Measurements from ENCODE around the gene GPR101.

GPR101 gene

GRCh38 chrX:137062915-137063617, 29.3 kb upstream of the GPR101 start:
- Histone ChIP-seq H3K18ac (ENCODE audit: low read length) (no peak overlapping the region), H2BK120ac (ENCODE audit: low read depth, low read length) (no peak overlapping the region), H3K36me3 (ENCODE audit: control insufficient read depth, insufficient read depth, low read length) (no peaks in the 10 kb centered on the region), H3K27ac (ENCODE audit: low read depth, low read length) (no peak overlapping the region), H3K4me1 (ENCODE audit: control insufficient read depth, low read depth, low read length) (no peaks in the 10 kb centered on the region), H3K4ac (ENCODE audit: low read depth, low read length) (no peak overlapping the region), H3K23ac (ENCODE audit: low read length) (no peak overlapping the region), H4K5ac (ENCODE audit: low read length) (no peak overlapping the region), H3K4me3 (ENCODE audit: low read length) (no peak overlapping the region), H2AK5ac (ENCODE audit: low read length) (no peak overlapping the region), H3K79me2 (ENCODE audit: control insufficient read depth, insufficient read depth, low read length) (no peaks in the 10 kb centered on the region), H2BK15ac (replicated peaks; ENCODE audit: low read depth) (no peak overlapping the region), H3K79me1 (ENCODE audit: low read length) (no peaks in the 10 kb centered on the region), H3K56ac (ENCODE audit: low read length) (no peak overlapping the region), H3K9ac (ENCODE audit: low read length) (no peak overlapping the region), H4K8ac (ENCODE audit: low read depth, low read length) (no peak overlapping the region), H3K4me2 (ENCODE audit: low read length) (no peak overlapping the region), H2BK5ac (ENCODE audit: low read length) (no peak overlapping the region), H3K27me3 (ENCODE audit: insufficient read depth, low read length, poor library complexity) (no peaks in the 10 kb centered on the region)
- no CpG with 5 or more reads among the region's 4 CpGs for WGBS (ENCODE audit: extremely low coverage, insufficient coverage, low lambda C conversion rate)
- DNase-seq: no peak

- H3K9ac ChIP-seq (ENCODE audit: low read length): no peak overlapping the region
- H3K18ac ChIP-seq (ENCODE audit: low read length): no peak overlapping the region
- no peak overlapping the region for H3K27ac ChIP-seq (ENCODE audit: low read depth, low read length)
- H3K27me3 ChIP-seq (ENCODE audit: insufficient read depth, low read length, poor library complexity): peaks cover 3% of the 10 kb centered on the region
- H3K4me3 ChIP-seq (ENCODE audit: low read length): no peak overlapping the region
- no peaks in the 10 kb centered on the region for H3K36me3 ChIP-seq (ENCODE audit: control insufficient read depth, insufficient read depth, low read length)
- no peak overlapping the region for H3K56ac ChIP-seq (ENCODE audit: low read length)
- no peak overlapping the region for H4K8ac ChIP-seq (ENCODE audit: low read depth, low read length)
- WGBS (ENCODE audit: extremely low coverage, insufficient coverage, low lambda C conversion rate): no CpG with 5 or more reads among the region's 2 CpGs
- no peak overlapping the region for H3K4ac ChIP-seq (ENCODE audit: low read depth, low read length)
- no peak overlapping the region for H3K4me2 ChIP-seq (ENCODE audit: low read length)
- H2AK5ac ChIP-seq (ENCODE audit: low read length): no peak overlapping the region
- DNase-seq: no peak
- H4K5ac ChIP-seq (ENCODE audit: low read length): no peak overlapping the region
- H3K79me1 ChIP-seq (ENCODE audit: low read length): no peaks in the 10 kb centered on the region
- no peaks in the 10 kb centered on the region for H3K4me1 ChIP-seq (ENCODE audit: control insufficient read depth, low read depth, low read length)
- H3K79me2 ChIP-seq (ENCODE audit: control insufficient read depth, insufficient read depth, low read length): no peaks in the 10 kb centered on the region
- H2BK120ac ChIP-seq (ENCODE audit: low read depth, low read length): no peak overlapping the region
- H2BK15ac ChIP-seq (replicated peaks; ENCODE audit: low read depth): no peak overlapping the region
- no peak overlapping the region for H2BK5ac ChIP-seq (ENCODE audit: low read length)
- no peak overlapping the region for H3K23ac ChIP-seq (ENCODE audit: low read length)
These were observed 24.7 kb upstream of the GPR101 start for GRCh38 chrX:137058339-137059127.

DNA sequence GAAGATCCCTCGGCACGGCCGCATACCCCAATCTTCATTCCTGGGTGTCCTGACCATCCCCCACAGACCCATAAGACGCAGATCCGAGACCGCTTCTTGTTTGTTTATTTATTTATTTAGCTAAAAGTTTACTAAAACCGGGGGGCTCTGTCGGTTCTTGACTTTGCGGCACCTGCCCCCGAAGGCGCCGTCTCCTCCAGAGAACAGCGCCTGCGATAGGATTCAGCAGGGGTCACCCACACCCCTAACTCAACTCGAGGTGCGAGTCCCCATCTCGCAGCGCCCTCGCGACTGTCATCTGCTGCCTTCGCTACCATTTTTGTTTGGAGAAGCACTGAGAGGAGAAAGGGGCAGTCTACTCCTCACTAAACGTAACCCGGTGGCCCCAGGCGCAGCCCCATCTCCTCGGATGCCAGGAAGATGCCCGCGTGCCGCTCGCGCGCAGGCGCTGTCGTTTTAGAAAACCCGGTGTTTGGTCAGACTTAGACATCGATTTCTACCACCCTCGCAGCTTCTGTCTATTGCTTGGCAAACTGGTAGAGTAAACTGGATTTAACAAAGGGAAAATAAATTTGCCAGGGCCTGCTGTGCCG, 18.9 kb upstream of the GPR101 start:
- Histone ChIP-seq H3K27me3 (ENCODE audit: insufficient read depth, low read length, poor library complexity) (peaks cover 6% of the 10 kb centered on the region), H4K5ac (ENCODE audit: low read length) (no peak overlapping the region), H3K79me1 (ENCODE audit: low read length) (no peaks in the 10 kb centered on the region), H2BK15ac (replicated peaks; ENCODE audit: low read depth) (no peak overlapping the region), H3K9ac (ENCODE audit: low read length) (no peak overlapping the region), H3K23ac (ENCODE audit: low read length) (no peak overlapping the region), H3K27ac (ENCODE audit: low read depth, low read length) (no peak overlapping the region), H2BK120ac (ENCODE audit: low read depth, low read length) (no peak overlapping the region), H2AK5ac (ENCODE audit: low read length) (no peak overlapping the region), H3K4me1 (ENCODE audit: control insufficient read depth, low read depth, low read length) (no peaks in the 10 kb centered on the region), H4K8ac (ENCODE audit: low read depth, low read length) (no peak overlapping the region), H3K36me3 (ENCODE audit: control insufficient read depth, insufficient read depth, low read length) (no peaks in the 10 kb centered on the region), H3K79me2 (ENCODE audit: control insufficient read depth, insufficient read depth, low read length) (no peaks in the 10 kb centered on the region), H3K4me3 (ENCODE audit: low read length) (no peak overlapping the region), H2BK5ac (ENCODE audit: low read length) (no peak overlapping the region), H3K56ac (ENCODE audit: low read length) (no peak overlapping the region), H3K4ac (ENCODE audit: low read depth, low read length) (no peak overlapping the region), H3K18ac (ENCODE audit: low read length) (no peak overlapping the region), H3K4me2 (ENCODE audit: low read length) (peak overlapping the region; percentile 34)
- no peak for DNase-seq
- no CpG with 5 or more reads among the region's 37 CpGs for whole genome bisulfite sequencing (ENCODE audit: extremely low coverage, insufficient coverage, low lambda C conversion rate)

- no peak overlapping the region for H3K4me3 ChIP-seq (ENCODE audit: low read length)
- no CpG with 5 or more reads among the region's 37 CpGs for WGBS (ENCODE audit: extremely low coverage, insufficient coverage, low lambda C conversion rate)
- peaks cover 6% of the 10 kb centered on the region for H3K27me3 ChIP-seq (ENCODE audit: insufficient read depth, low read length, poor library complexity)
- no peak overlapping the region for H3K18ac ChIP-seq (ENCODE audit: low read length)
- no peak overlapping the region for H4K5ac ChIP-seq (ENCODE audit: low read length)
- H3K23ac ChIP-seq (ENCODE audit: low read length): no peak overlapping the region
- H3K9ac ChIP-seq (ENCODE audit: low read length): no peak overlapping the region
- H2BK5ac ChIP-seq (ENCODE audit: low read length): no peak overlapping the region
- H2AK5ac ChIP-seq (ENCODE audit: low read length): no peak overlapping the region
- no peak overlapping the region for H2BK120ac ChIP-seq (ENCODE audit: low read depth, low read length)
- no peaks in the 10 kb centered on the region for H3K36me3 ChIP-seq (ENCODE audit: control insufficient read depth, insufficient read depth, low read length)
- peak; percentile 61 for DNase-seq
- H3K4ac ChIP-seq (ENCODE audit: low read depth, low read length): no peak overlapping the region
- H3K56ac ChIP-seq (ENCODE audit: low read length): no peak overlapping the region
- no peaks in the 10 kb centered on the region for H3K4me1 ChIP-seq (ENCODE audit: control insufficient read depth, low read depth, low read length)
- no peak overlapping the region for H4K8ac ChIP-seq (ENCODE audit: low read depth, low read length)
- no peaks in the 10 kb centered on the region for H3K79me1 ChIP-seq (ENCODE audit: low read length)
- no peak overlapping the region for H2BK15ac ChIP-seq (replicated peaks; ENCODE audit: low read depth)
- peak overlapping the region; percentile 57 for H3K4me2 ChIP-seq (ENCODE audit: low read length)
- H3K79me2 ChIP-seq (ENCODE audit: control insufficient read depth, insufficient read depth, low read length): no peaks in the 10 kb centered on the region
- H3K27ac ChIP-seq (ENCODE audit: low read depth, low read length): no peak overlapping the region
These were observed 18.3 kb upstream of the GPR101 start for GRCh38 chrX:137051978-137052642.

DNA sequence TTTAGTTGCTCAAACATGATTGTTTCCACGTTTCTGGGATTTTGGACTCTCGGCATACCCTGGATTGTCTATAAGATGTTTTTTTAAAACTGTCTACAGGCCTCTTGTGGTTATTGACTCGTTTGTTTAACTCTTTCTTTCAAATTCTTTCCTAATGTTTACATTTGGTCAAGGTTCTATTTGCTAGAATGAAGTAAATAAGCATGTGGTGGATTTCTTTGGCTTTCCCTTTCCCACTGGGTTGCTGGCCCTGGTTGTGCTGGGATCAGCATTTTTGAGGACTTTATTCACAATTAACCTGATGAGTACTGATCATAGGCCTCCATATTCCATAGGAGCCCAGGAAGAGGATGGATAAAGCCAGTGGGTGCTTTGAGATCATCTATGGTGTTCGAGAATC, 11.1 kb upstream of the GPR101 start:
- Histone ChIP-seq H2BK5ac (ENCODE audit: low read length) (no peak overlapping the region), H2AK5ac (ENCODE audit: low read length) (no peak overlapping the region), H2BK15ac (replicated peaks; ENCODE audit: low read depth) (no peak overlapping the region), H4K5ac (ENCODE audit: low read length) (no peak overlapping the region), H3K56ac (ENCODE audit: low read length) (no peak overlapping the region), H3K4me3 (ENCODE audit: low read length) (no peak overlapping the region), H2BK120ac (ENCODE audit: low read depth, low read length) (no peak overlapping the region), H3K23ac (ENCODE audit: low read length) (no peak overlapping the region), H3K27ac (ENCODE audit: low read depth, low read length) (no peak overlapping the region), H3K36me3 (ENCODE audit: control insufficient read depth, insufficient read depth, low read length) (no peaks in the 10 kb centered on the region), H3K9ac (ENCODE audit: low read length) (no peak overlapping the region), H3K4ac (ENCODE audit: low read depth, low read length) (no peak overlapping the region), H3K79me2 (ENCODE audit: control insufficient read depth, insufficient read depth, low read length) (no peaks in the 10 kb centered on the region), H3K27me3 (ENCODE audit: insufficient read depth, low read length, poor library complexity) (no peaks in the 10 kb centered on the region), H3K4me1 (ENCODE audit: control insufficient read depth, low read depth, low read length) (no peaks in the 10 kb centered on the region), H3K79me1 (ENCODE audit: low read length) (no peaks in the 10 kb centered on the region), H4K8ac (ENCODE audit: low read depth, low read length) (no peak overlapping the region), H3K4me2 (ENCODE audit: low read length) (no peak overlapping the region), H3K18ac (ENCODE audit: low read length) (no peak overlapping the region)
- no peak for DNase-seq
- no CpG with 5 or more reads among the region's 4 CpGs for WGBS (ENCODE audit: extremely low coverage, insufficient coverage, low lambda C conversion rate)
